ENCODE data around the gene TULP4. TPM values are rescaled to one million over a fixed set of nuclear protein-coding genes. Genes with fewer than 3 reads are reported as not detected.

TULP4 gene
- polyA plus RNA-seq, 2 of the 4 experiments (the other 2 are of a cell fraction) = 5.0 to 10.6 TPM

GRCh38 chr6:158558415-158559306 is 246.4 kb downstream of the TULP4 start:
- Histone ChIP-seq H3K4me3 (no peak overlapping the region), H3K27ac (no peak overlapping the region), H3K9me3 (no peaks in the 10 kb centered on the region), H3K4me2 (no peak overlapping the region; the same call in 2 of the 3 replicates), H3K4me1 (peaks cover 17% of the 10 kb centered on the region; the same call in 2 of the 3 replicates)
- TF ChIP-seq CBX2 (IDR thresholded peaks at IDR 0.05; ENCODE audit: borderline replicate concordance, low read depth) = no peak
- TF ChIP-seq KDM1A (IDR thresholded peaks at IDR 0.05; ENCODE audit: low read depth) = no peak
- ChIA-PET CTCF (no interaction called here), POLR2A (interaction anchor here (0.6 kb wide), 1 partner anchor 261 kb away, joined by 6 read pairs; the partner anchor contains the start of gene EZR)
- no peak for FAIRE-seq
- no peak for ATAC-seq
- 90% methylated on average over 14 of the region's 14 CpGs for WGBS (ENCODE audit: missing lambda C conversion rate)
- DNase-seq (ENCODE audit: low read depth in 1 of 2, low spot score in 1 of 2) = no peak

DNA sequence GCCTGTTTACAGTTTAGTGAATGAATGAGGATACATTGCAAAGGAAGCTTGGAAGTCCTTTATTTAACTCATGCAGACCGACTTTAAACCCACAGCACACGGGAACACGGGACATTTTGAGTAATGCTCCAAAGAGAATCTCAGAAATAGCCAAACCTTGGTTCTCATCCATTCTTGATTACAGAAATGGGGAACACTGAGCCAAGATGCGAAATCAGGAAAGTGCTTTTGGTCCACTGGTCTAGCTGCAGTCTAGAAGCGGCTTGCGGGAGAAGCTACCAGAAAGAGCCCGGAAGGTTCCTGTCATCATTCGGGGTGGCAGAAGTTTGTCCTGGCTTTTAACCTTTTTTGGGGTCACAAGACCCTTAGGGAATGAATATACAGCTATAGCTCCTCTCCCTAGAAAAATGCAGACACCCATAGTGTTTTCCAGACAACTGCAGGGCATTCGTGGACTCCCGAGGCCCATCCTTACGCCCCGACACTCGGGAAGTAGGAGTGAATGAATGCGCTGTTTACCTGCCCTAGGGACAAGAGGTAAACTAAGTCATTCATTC is 247.2 kb downstream of the TULP4 start:
- ATAC-seq (no peak), FAIRE-seq (no peak), DNase-seq (ENCODE audit: low read depth in 1 of 2, low spot score in 1 of 2) (no peak)
- WGBS (ENCODE audit: missing lambda C conversion rate) = 58% methylated on average over 13 of the region's 14 CpGs
- Histone ChIP-seq H3K27ac (peak overlapping the region; percentile 95), H3K4me2 (peak overlapping the region; percentile 92), H3K9me3 (no peaks in the 10 kb centered on the region), H3K4me1 (peaks cover 17% of the 10 kb centered on the region; the same call in 2 of the 3 replicates), H3K4me3 (peak overlapping the region; percentile 98)
- 0 out of 2 replicates have a peak, but pooled peaks have one; percentile 31 for TF ChIP-seq PHF8 (IDR thresholded peaks at IDR 0.05; ENCODE audit: borderline replicate concordance, low read depth)
- no peak for TF ChIP-seq JUNB (IDR thresholded peaks at IDR 0.05)
- ChIA-PET CTCF (no interaction called here), POLR2A (no interaction called here)

DNA sequence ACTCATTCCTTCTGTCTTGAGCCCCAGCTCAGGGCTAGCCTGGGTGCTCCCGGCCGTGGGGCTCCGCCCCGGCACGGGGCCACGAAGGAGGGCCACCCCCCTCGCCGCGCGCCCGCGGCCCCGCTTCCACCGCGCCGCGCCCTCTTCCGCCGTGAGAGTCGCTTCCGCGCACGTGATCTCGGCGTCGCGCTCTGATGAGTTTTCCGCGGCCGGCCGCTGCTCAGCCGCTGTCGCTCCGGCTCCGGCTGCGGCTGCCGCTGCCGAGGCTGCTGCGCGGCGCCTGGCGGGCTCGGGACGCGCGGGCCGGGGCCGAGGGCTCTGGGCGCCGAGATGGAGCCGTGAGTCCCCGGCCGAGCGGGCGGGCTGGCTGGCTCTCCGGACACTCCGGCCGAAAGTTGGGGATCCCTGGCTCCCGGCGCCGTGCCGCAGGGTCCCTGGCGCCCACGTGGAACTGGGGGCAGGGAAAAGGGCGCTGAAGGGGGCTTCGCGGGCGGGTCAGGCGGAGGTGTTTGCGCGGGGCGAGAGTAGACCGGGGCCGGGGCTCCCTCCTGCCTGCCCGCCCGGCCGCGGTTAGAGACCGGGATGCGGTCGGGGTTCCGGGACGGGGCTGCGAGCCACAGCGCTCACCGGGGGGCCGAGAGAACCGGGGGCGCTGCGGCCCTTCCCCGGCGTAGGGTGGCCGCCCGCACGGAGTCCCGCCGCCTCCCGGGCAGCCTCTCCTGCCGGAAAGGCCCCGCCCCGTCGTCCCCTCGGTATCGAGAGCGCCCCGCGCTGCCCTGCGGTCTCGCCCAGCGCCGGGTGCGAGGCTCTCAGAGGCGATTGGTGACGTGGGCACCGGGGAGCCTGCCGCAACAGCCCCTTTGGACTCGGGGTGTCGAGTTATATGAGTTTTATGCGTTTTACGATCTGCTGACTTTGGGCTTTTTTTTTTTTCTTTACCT is 247.9 kb downstream of the TULP4 start, which contains the start of gene TMEM181:
TSS of gene TMEM181 (plus strand) at position 197 of the 941 bp plus-strand sequence. CDS start at position 331, 134 bp downstream.
- H3K9me3 ChIP-seq = no peaks in the 10 kb centered on the region
- peak within 1 kb of the TSS; percentile 95 for H3K27ac ChIP-seq
- peaks cover 17% of the 10 kb centered on the region; the same call in 2 of the 3 replicates for H3K4me1 ChIP-seq
- H3K4me2 ChIP-seq = peak within 1 kb of the TSS; percentile 92
- H3K4me3 ChIP-seq = peak within 1 kb of the TSS; percentile 98
- FAIRE-seq = no peak
- CTCF ChIA-PET = no interaction called here
- ATAC-seq = peak; percentile 79 to 84
- TF ChIP-seq CHD4 (IDR thresholded peaks at IDR 0.05; ENCODE audit: borderline replicate concordance) (no peak), MYC (IDR thresholded peaks at IDR 0.05; ENCODE audit: borderline replicate concordance, low read length) (0 out of 2 replicates have a peak, but pooled peaks have one; percentile 48), FOSB (CRISPR knock-in tag; IDR thresholded peaks at IDR 0.05) (no peak), JUN (IDR thresholded peaks at IDR 0.05) (peak in 1 of 2 experiments; percentile 74; a peak in 2 of 5 replicates), MAX (IDR thresholded peaks at IDR 0.05) (peak; percentile 79), EP300 (IDR thresholded peaks at IDR 0.05) (no peak), MAFK (IDR thresholded peaks at IDR 0.05; ENCODE audit: partially characterized antibody) (peak; percentile 36), BHLHE40 (IDR thresholded peaks at IDR 0.05; ENCODE audit: low read depth, low read length) (0 out of 2 replicates have a peak, but pooled peaks have one; percentile 51), NPAS2 (CRISPR knock-in tag; IDR thresholded peaks at IDR 0.05; ENCODE audit: borderline replicate concordance) (0 out of 2 replicates have a peak, but pooled peaks have one; percentile 24), PHF8 (IDR thresholded peaks at IDR 0.05; ENCODE audit: borderline replicate concordance, low read depth) (peak; percentile 63; the same call in 1 of the 2 replicates), CBX8 (IDR thresholded peaks at IDR 0.05) (no peak), E2F6 (IDR thresholded peaks at IDR 0.05; ENCODE audit: borderline replicate concordance, low read depth) (peak; percentile 69; the same call in 1 of the 2 replicates), POLR2A (IDR thresholded peaks at IDR 0.05; ENCODE audit: low read length) (peak; percentile 64)
- TF ChIP-seq, protein P1, sequence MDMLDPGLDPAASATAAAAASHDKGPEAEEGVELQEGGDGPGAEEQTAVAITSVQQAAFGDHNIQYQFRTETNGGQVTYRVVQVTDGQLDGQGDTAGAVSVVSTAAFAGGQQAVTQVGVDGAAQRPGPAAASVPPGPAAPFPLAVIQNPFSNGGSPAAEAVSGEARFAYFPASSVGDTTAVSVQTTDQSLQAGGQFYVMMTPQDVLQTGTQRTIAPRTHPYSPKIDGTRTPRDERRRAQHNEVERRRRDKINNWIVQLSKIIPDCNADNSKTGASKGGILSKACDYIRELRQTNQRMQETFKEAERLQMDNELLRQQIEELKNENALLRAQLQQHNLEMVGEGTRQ (IDR thresholded peaks at IDR 0.05) = peak; percentile 64
- peak; percentile 57 to 76 for DNase-seq (ENCODE audit: low read depth in 1 of 2, low spot score in 1 of 2)
- 0% methylated on average over 4 of the region's 120 CpGs for WGBS (ENCODE audit: missing lambda C conversion rate)
- POLR2A ChIA-PET = no interaction called here
